ENCODE results near the gene ALPL. TPM values are rescaled to one million over a fixed set of nuclear protein-coding genes. Genes with fewer than 3 reads are reported as not detected.

Gene ALPL
- polyA plus RNA-seq, 1 donor (not counting 4 experiments of a cell fraction or from before 2014, with no cell fraction given) = not detected

DNA sequence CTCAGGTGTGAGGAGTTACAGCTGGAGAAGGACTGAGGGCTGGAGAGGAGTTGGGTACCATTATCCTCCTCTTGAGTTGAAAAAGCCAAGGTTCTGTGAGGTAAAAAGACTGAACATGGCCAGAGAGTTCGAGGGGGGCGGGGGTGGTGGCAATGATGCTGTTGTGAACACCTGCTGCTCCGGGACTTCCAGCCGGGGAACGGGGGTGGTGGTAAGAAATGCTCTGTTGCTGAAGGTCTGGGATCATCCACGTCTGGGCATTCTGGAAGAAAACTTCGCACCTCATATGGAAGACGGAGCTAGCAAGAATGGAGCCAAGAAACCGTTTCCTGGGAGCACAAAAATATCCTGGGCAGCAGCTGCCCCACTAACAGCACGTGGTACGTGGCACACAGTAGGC is 20.1 kb upstream of the ALPL start:
- Histone ChIP-seq H3K4me3 (ENCODE audit: control insufficient read depth in 2 of 3, extremely low read depth in 1 of 3, insufficient read depth in 2 of 3, low read depth in 1 of 3, low read length in 3 of 3) (no peak overlapping the region), H3K79me2 (ENCODE audit: control insufficient read depth, insufficient read depth, low read length) (no peaks in the 10 kb centered on the region), H3K9ac (ENCODE audit: control insufficient read depth, extremely low read depth, insufficient read depth, low read length) (no peak overlapping the region), H3K4me2 (ENCODE audit: control insufficient read depth, extremely low read depth, insufficient read depth, low read depth, low read length) (no peak overlapping the region), H3K27me3 (ENCODE audit: control insufficient read depth, extremely low read depth, insufficient read depth, low read length) (peaks cover 5% of the 10 kb centered on the region), H3K36me3 (ENCODE audit: control insufficient read depth in 2 of 2, extremely low read depth in 1 of 2, insufficient read depth in 2 of 2, low read length in 2 of 2) (no peaks in the 10 kb centered on the region), H3K9me1 (ENCODE audit: control insufficient read depth, extremely low read depth, insufficient read depth, low read length) (no peaks in the 10 kb centered on the region), H4K20me1 (ENCODE audit: control insufficient read depth, extremely low read depth, insufficient read depth, low read length) (no peaks in the 10 kb centered on the region), H2AFZ (ENCODE audit: control insufficient read depth, low read length) (no peak overlapping the region), H3K27ac (ENCODE audit: control insufficient read depth, insufficient read depth, low read length) (no peak overlapping the region), H3K4me1 (ENCODE audit: control insufficient read depth, extremely low read depth, insufficient read depth, low read length) (no peaks in the 10 kb centered on the region), H3K9me3 (ENCODE audit: control insufficient read depth, low read depth, low read length) (peaks cover 2% of the 10 kb centered on the region)
- dilution Hi-C loops (cut with MboI; ENCODE audit: extremely low pct_ligation_motif_present, low sequenced_read_pairs) = no loop called here
- no peak for DNase-seq (ENCODE audit: low read depth, low spot score)
- FAIRE-seq = no peak
- TF ChIP-seq, protein P1, sequence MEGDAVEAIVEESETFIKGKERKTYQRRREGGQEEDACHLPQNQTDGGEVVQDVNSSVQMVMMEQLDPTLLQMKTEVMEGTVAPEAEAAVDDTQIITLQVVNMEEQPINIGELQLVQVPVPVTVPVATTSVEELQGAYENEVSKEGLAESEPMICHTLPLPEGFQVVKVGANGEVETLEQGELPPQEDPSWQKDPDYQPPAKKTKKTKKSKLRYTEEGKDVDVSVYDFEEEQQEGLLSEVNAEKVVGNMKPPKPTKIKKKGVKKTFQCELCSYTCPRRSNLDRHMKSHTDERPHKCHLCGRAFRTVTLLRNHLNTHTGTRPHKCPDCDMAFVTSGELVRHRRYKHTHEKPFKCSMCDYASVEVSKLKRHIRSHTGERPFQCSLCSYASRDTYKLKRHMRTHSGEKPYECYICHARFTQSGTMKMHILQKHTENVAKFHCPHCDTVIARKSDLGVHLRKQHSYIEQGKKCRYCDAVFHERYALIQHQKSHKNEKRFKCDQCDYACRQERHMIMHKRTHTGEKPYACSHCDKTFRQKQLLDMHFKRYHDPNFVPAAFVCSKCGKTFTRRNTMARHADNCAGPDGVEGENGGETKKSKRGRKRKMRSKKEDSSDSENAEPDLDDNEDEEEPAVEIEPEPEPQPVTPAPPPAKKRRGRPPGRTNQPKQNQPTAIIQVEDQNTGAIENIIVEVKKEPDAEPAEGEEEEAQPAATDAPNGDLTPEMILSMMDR (optimal IDR thresholded peaks at IDR 0.05 in 1 of 3, IDR thresholded peaks at IDR 0.05 in 1 of 3, conservative IDR thresholded peaks at IDR 0.05 in 1 of 3; ENCODE audit: extremely low read depth in 1 of 3, insufficient read depth in 2 of 3, low read length in 3 of 3) = no peak
- no peak for TF ChIP-seq EZH2 (IDR thresholded peaks at IDR 0.05; ENCODE audit: low read length)

DNA sequence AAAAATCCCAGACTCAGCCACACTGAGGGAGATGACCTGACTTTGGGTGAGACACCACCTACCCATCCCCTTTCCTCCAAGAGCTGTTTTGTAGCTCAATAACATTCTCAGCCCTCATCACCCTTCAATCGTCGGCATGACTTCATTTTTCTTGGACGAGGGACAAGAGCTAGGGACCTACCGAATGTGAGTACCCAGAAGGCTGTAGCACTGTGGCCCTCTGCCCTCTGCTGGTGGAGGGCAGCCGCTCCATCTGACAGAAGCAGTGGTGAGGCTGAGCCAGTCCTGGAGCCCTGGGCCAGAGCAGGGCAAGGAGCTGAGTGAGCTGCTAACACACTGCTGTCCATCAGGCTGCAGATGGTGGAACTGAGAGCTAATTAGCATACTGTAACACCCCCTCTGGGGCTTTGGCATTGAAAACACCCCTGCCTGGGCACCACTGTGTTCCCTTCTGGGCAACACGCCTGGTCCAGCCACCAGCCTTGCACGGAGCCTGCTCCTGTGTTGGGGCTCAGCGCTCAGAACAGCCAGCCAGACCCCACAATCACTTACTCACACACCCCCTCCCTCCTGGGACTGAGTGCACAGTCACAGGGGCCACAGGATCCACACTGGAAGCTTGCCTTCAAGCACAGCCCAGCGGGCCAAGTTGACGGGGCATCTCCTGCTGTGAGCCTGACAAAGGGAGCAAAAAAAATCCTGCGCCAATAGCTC is 18.3 kb upstream of the ALPL start:
- Histone ChIP-seq H3K9me3 (ENCODE audit: control insufficient read depth, low read depth, low read length) (peaks cover 2% of the 10 kb centered on the region), H3K9me1 (ENCODE audit: control insufficient read depth, extremely low read depth, insufficient read depth, low read length) (no peaks in the 10 kb centered on the region), H2AFZ (ENCODE audit: control insufficient read depth, low read length) (no peak overlapping the region), H3K4me2 (ENCODE audit: control insufficient read depth, extremely low read depth, insufficient read depth, low read depth, low read length) (no peak overlapping the region), H3K79me2 (ENCODE audit: control insufficient read depth, insufficient read depth, low read length) (no peaks in the 10 kb centered on the region), H3K36me3 (ENCODE audit: control insufficient read depth in 2 of 2, extremely low read depth in 1 of 2, insufficient read depth in 2 of 2, low read length in 2 of 2) (no peaks in the 10 kb centered on the region), H4K20me1 (ENCODE audit: control insufficient read depth, extremely low read depth, insufficient read depth, low read length) (no peaks in the 10 kb centered on the region), H3K27ac (ENCODE audit: control insufficient read depth, insufficient read depth, low read length) (no peak overlapping the region), H3K9ac (ENCODE audit: control insufficient read depth, extremely low read depth, insufficient read depth, low read length) (no peak overlapping the region), H3K4me1 (ENCODE audit: control insufficient read depth, extremely low read depth, insufficient read depth, low read length) (no peaks in the 10 kb centered on the region), H3K4me3 (ENCODE audit: control insufficient read depth in 2 of 3, extremely low read depth in 1 of 3, insufficient read depth in 2 of 3, low read depth in 1 of 3, low read length in 3 of 3) (no peak overlapping the region), H3K27me3 (ENCODE audit: control insufficient read depth, extremely low read depth, insufficient read depth, low read length) (peaks cover 5% of the 10 kb centered on the region)
- dilution Hi-C loops (cut with MboI; ENCODE audit: extremely low pct_ligation_motif_present, low sequenced_read_pairs) = no loop called here
- no peak for TF ChIP-seq EZH2 (IDR thresholded peaks at IDR 0.05; ENCODE audit: low read length)
- TF ChIP-seq, protein P1 (optimal IDR thresholded peaks at IDR 0.05 in 1 of 3, IDR thresholded peaks at IDR 0.05 in 1 of 3, conservative IDR thresholded peaks at IDR 0.05 in 1 of 3; ENCODE audit: extremely low read depth in 1 of 3, insufficient read depth in 2 of 3, low read length in 3 of 3) = peak; percentile 50 to 77 (median 72)
- FAIRE-seq (no peak), DNase-seq (ENCODE audit: low read depth, low spot score) (peak; percentile 17)
